H4 (cell line): Measurements from ENCODE around the gene FSD2. TPM values are rescaled to one million over a fixed set of nuclear protein-coding genes. Genes with fewer than 3 reads are reported as not detected.
"Not testable (repeated sequence)": the region's sequence is repeated elsewhere in the genome, so short reads cannot be mapped to it uniquely, and the experiment has no call there.

Source experiments
- DNase-seq: peaks from one replicate; pipeline ENCODE4 v3.0.0-alpha.2; 2015; ENCODE audit warnings: low spot score
- total RNA-seq: library from RNA; depleted of rRNA; stranded (reverse); fragments of >200 nt; shearing (Covaris generic); gene quantifications from 2 replicates; pipeline ENCODE4 v1.2.3, GENCODE V29; 2014

FSD2 gene
- total RNA-seq, 1 experiment from 2014 or later, result not detected

GRCh38 chr15:82831894-82832600, 26.2 kb upstream of the FSD2 start:
- DNase-seq, result no peak

GRCh38 chr15:82830427-82831173, 24.7 kb upstream of the FSD2 start:
- DNase-seq, result no peak

- DNase-seq, result no peak
Observed at GRCh38 chr15:82829234-82829633, 23.4 kb upstream of the FSD2 start.

GRCh38 chr15:82828075-82828474, 22.2 kb upstream of the FSD2 start:
- no peak for DNase-seq

- DNase-seq, result no peak
Observed at GRCh38 chr15:82823049-82823448, 17.2 kb upstream of the FSD2 start.

- DNase-seq, result not testable (repeated sequence)
Observed at GRCh38 chr15:82821851-82822250, 16.0 kb upstream of the FSD2 start.

GRCh38 chr15:82821396-82821795, 15.5 kb upstream of the FSD2 start:
- DNase-seq, result not testable (repeated sequence)

GRCh38 chr15:82820128-82820527, 14.3 kb upstream of the FSD2 start:
- DNase-seq, result no peak

GRCh38 chr15:82812994-82813393, 7.1 kb upstream of the FSD2 start:
- no peak for DNase-seq

- DNase-seq, result no peak
Observed at GRCh38 chr15:82810890-82811426, 5.1 kb upstream of the FSD2 start.

GRCh38 chr15:82810061-82810889, 4.4 kb upstream of the FSD2 start:
- DNase-seq, result peak; percentile 37

- peak; percentile 97 for DNase-seq
Observed at GRCh38 chr15:82809308-82810060, 3.6 kb upstream of the FSD2 start, which contains the start of gene WHAMM. Gene WHAMM (plus strand): TSS chr15:82809628. CDS start chr15:82809727, 99 bp downstream.

- DNase-seq, result no peak
Observed at GRCh38 chr15:82808634-82809041, 2.8 kb upstream of the FSD2 start.

- no peak for DNase-seq
Observed at GRCh38 chr15:82807920-82808633, 2.2 kb upstream of the FSD2 start.

- DNase-seq, result no peak
Observed at GRCh38 chr15:82804575-82804949, 1.3 kb downstream of the FSD2 start.

GRCh38 chr15:82803793-82804574, 1.9 kb downstream of the FSD2 start:
- no peak for DNase-seq

- no peak for DNase-seq
Observed at GRCh38 chr15:82802497-82802896, 3.4 kb downstream of the FSD2 start.

- DNase-seq, result no peak
Observed at GRCh38 chr15:82799183-82799841, 6.6 kb downstream of the FSD2 start.

- no peak for DNase-seq
Observed at GRCh38 chr15:82798531-82799166, 7.2 kb downstream of the FSD2 start.
